Measurements from ENCODE around the gene SRGAP2.
"Not testable (repeated sequence)": the region's sequence is repeated elsewhere in the genome, so short reads cannot be mapped to it uniquely, and the experiment has no call there.

GRCh38 chr1:206245479-206245878 is 42.1 kb downstream of the SRGAP2 start:
- not testable (repeated sequence) for TF ChIP-seq EP300, POLR2A (IDR thresholded peaks at IDR 0.05)
- TF ChIP-seq, protein P1, sequence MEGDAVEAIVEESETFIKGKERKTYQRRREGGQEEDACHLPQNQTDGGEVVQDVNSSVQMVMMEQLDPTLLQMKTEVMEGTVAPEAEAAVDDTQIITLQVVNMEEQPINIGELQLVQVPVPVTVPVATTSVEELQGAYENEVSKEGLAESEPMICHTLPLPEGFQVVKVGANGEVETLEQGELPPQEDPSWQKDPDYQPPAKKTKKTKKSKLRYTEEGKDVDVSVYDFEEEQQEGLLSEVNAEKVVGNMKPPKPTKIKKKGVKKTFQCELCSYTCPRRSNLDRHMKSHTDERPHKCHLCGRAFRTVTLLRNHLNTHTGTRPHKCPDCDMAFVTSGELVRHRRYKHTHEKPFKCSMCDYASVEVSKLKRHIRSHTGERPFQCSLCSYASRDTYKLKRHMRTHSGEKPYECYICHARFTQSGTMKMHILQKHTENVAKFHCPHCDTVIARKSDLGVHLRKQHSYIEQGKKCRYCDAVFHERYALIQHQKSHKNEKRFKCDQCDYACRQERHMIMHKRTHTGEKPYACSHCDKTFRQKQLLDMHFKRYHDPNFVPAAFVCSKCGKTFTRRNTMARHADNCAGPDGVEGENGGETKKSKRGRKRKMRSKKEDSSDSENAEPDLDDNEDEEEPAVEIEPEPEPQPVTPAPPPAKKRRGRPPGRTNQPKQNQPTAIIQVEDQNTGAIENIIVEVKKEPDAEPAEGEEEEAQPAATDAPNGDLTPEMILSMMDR (IDR thresholded peaks at IDR 0.05): not testable (repeated sequence)
